ENCODE data around the gene GBX1.

The GBX1 gene

DNA sequence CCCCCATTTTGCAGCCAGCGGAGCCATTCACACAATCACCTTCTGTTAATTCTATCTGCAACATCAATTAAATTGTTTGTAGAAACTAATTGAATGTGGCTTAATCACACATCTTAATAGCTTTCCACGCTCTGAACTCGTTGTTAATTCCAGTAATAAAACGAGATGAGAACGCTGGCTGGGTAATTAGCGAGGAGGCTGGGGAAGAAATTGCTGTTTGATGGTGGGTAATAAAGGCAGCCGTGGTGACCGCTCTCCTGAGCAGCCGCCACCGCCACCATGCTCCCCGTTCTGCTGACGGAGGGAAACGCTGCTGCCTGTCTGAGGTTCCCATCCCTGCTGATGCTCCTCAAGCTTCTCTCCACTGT, 36.3 kb downstream of the GBX1 start:
- no peak for DNase-seq (ENCODE audit: low read depth)
- H3K4me3 ChIP-seq (replicated peaks; ENCODE audit: low read depth, low read length): no peak overlapping the region
- TF ChIP-seq, protein P1, sequence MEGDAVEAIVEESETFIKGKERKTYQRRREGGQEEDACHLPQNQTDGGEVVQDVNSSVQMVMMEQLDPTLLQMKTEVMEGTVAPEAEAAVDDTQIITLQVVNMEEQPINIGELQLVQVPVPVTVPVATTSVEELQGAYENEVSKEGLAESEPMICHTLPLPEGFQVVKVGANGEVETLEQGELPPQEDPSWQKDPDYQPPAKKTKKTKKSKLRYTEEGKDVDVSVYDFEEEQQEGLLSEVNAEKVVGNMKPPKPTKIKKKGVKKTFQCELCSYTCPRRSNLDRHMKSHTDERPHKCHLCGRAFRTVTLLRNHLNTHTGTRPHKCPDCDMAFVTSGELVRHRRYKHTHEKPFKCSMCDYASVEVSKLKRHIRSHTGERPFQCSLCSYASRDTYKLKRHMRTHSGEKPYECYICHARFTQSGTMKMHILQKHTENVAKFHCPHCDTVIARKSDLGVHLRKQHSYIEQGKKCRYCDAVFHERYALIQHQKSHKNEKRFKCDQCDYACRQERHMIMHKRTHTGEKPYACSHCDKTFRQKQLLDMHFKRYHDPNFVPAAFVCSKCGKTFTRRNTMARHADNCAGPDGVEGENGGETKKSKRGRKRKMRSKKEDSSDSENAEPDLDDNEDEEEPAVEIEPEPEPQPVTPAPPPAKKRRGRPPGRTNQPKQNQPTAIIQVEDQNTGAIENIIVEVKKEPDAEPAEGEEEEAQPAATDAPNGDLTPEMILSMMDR (IDR thresholded peaks at IDR 0.05; ENCODE audit: low read length, missing control alignments): no peak

DNA sequence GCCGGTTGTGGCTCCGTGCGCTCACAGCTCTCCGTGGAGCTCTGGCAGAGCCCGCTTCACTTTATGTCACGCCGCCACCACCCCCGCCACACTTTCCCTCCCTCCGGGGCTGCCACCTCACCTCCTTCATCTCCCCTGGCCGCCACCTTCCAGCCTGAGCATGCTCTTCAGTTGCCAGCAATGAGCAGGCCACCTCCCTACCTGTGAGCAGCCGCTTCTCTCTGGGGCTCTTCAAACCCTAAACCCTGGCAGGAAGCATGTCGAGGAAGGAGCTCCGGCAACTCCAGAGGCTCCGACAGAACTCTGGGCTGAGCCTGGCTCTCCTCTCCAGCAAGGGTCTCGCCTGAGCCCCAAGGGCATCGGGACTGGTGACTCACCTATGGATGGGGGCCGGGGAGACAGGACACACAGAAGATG, 36.7 kb downstream of the GBX1 start:
- TF ChIP-seq, protein P1 (IDR thresholded peaks at IDR 0.05; ENCODE audit: low read length, missing control alignments): no peak
- no peak overlapping the region for H3K4me3 ChIP-seq (replicated peaks; ENCODE audit: low read depth, low read length)
- DNase-seq (ENCODE audit: low read depth): no peak

DNA sequence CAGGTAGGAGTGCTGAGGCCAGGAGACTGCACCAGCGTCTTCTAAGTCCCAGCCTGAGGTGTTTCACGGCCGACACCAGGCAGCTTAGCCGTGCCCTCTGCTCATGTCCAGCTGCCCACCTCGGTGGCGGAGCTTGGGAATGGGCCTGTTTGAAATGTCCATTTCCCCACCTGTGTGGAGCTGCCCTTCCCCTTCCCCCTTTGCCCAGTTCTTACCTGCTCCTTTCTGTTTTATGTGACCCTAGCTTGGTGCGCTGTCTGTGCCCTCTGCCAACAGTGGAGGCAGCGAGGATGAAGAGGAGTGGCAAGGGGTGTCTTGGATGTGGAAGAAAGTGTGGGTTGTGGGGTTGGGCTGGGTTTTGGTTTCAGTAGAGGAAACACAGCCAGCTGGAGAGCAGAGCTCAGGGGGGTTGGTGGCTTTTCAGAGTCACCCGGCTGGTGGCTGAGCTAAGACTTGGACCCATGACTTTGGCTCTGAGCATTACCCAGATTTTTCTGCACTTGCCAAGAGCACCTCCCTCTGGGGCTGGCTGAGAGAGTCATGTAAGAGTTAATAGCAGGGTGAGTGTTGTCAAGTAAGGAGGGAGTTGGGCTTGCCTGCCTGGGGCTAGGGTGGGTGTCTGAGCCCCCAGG, 37.4 kb downstream of the GBX1 start:
- no peak for DNase-seq (ENCODE audit: low read depth)
- TF ChIP-seq, protein P1 (IDR thresholded peaks at IDR 0.05; ENCODE audit: low read length, missing control alignments): no peak
- H3K4me3 ChIP-seq (replicated peaks; ENCODE audit: low read depth, low read length): no peak overlapping the region

DNA sequence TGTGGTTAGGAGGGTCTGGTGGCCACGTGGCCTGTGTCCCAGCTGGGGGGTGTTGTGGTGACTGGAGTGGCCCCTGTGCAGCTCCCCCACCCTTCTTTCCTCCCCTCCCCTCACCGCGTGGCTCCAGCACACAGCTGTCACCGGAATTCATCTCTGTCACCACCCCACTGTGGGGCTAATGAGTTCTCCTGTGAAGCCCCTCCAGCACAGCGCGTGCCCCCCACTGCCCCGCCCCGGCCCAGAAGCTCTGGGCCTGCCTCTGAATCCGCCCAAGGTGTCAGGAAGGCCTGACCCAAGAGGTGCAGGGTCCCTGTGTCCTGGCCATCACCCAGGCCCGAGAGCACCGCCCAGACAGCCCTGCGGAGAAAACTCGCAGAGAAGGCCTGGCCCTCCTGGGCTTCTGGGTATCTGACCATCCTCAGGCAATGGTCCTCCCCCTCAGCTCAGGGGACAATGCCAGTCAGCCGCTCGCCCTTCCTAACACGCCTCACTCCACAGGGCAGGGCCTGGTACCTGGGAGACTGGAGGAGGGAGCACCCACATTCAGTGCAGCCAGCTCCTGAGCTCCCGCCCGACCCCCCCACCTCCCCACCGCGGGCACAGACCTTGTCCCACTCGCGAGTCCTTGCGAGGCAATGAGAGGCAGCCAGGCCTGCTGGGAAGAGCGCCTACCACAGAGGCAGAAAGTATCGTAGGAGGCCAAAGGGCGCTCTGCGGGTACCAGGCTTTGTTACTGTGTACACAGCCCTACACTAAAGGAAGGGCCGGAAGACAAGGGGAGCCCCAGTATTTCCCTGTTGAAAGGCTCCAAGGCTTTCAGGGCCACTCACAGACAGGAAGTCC, 38.2 kb downstream of the GBX1 start:
- no peak overlapping the region for H3K4me3 ChIP-seq (replicated peaks; ENCODE audit: low read depth, low read length)
- TF ChIP-seq, protein P1 (IDR thresholded peaks at IDR 0.05; ENCODE audit: low read length, missing control alignments): no peak
- DNase-seq (ENCODE audit: low read depth): no peak

DNA sequence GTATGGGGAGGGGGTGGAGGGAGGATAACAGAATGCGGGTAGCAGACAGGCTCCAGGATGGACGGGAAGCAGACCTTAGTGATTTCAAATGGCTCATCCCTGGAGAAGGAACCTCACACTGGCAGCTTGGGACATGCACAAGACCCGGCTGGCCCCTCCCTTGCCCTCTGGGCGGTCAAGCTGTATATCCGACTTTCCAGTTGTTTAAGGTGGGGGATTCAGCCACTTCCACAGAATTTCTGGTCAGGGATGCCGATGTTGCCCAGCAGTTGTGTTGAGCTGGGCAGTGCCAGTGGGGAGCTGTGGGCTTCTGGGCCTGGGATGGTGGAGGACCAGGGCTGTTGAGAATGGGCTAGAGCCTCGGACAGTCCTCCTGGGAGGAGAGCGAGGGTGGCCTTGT, 38.8 kb downstream of the GBX1 start:
- TF ChIP-seq, protein P1 (IDR thresholded peaks at IDR 0.05; ENCODE audit: low read length, missing control alignments): no peak
- DNase-seq (ENCODE audit: low read depth): no peak
- H3K4me3 ChIP-seq (replicated peaks; ENCODE audit: low read depth, low read length): no peak overlapping the region

- no peak overlapping the region for H3K4me3 ChIP-seq (replicated peaks; ENCODE audit: low read depth, low read length)
- DNase-seq (ENCODE audit: low read depth): no peak
- TF ChIP-seq, protein P1 (IDR thresholded peaks at IDR 0.05; ENCODE audit: low read length, missing control alignments): no peak
These were observed 39.4 kb downstream of the GBX1 start for GRCh38 chr7:151128144-151128543.
